ENCODE data around the gene ACKR4. TPM values are rescaled to one million over a fixed set of nuclear protein-coding genes. Genes with fewer than 3 reads are reported as not detected.

Gene ACKR4
- total and polyA plus RNA-seq, 2 donors (not counting 1 experiment from before 2014, with no cell fraction given): 0.15 to 0.21 TPM

- Mint-ChIP-seq H3K4me3 (no peak overlapping the region), H3K27me3 (no peaks in the 10 kb centered on the region), H3K27ac (no peak overlapping the region), H3K9me3 (ENCODE audit: insufficient read depth) (no peaks in the 10 kb centered on the region), H3K4me1 (peaks cover 8% of the 10 kb centered on the region)
- H3K4me1 ChIP-seq (ENCODE audit: control insufficient read depth in 2 of 2, insufficient read depth in 2 of 2, low read length in 2 of 2): peaks cover 0 to 10% of the 10 kb centered on the region in 2 donors
- ChIA-PET POLR2A (no interaction called here), CTCF (no interaction called here)
- no peak overlapping the region for H2AFZ ChIP-seq (ENCODE audit: insufficient read depth, low read depth, low read length, poor library complexity, severe bottlenecking)
- H3K9ac ChIP-seq (ENCODE audit: low read length): no peak overlapping the region
- no peaks in the 10 kb centered on the region for H3K27me3 ChIP-seq (replicated peaks in 1 of 4; ENCODE audit: control extremely low read depth in 1 of 4, control insufficient read depth in 3 of 4, insufficient read depth in 4 of 4, low read length in 3 of 4)
- H3K27ac ChIP-seq (ENCODE audit: low read length in 2 of 2): no peak overlapping the region
- ATAC-seq (ENCODE audit: low read depth) (no peak), DNase-seq (no peak)
- TF ChIP-seq EZH2 (IDR thresholded peaks at IDR 0.05; ENCODE audit: borderline replicate concordance, insufficient read depth, low read depth, low read length, poor library complexity, severe bottlenecking) (no peak), CTCF (IDR thresholded peaks at IDR 0.05) (no peak)
- H3K79me2 ChIP-seq (ENCODE audit: control insufficient read depth, insufficient read depth, low read length): no peaks in the 10 kb centered on the region
- H4K20me1 ChIP-seq (ENCODE audit: control insufficient read depth, insufficient read depth, low read length, poor library complexity, severe bottlenecking): no peaks in the 10 kb centered on the region
- H3K9me3 ChIP-seq (ENCODE audit: control extremely low read depth in 1 of 3, control insufficient read depth in 2 of 3, insufficient read depth in 1 of 3, low read length in 2 of 3): no peaks in the 10 kb centered on the region
- H3K36me3 ChIP-seq (replicated peaks in 1 of 2; ENCODE audit: control extremely low read depth in 1 of 2, control insufficient read depth in 1 of 2, extremely low read depth in 1 of 2, insufficient read depth in 2 of 2, low read length in 1 of 2): no peaks in the 10 kb centered on the region
- intact Hi-C loops (cut with micrococcal nuclease): no loop called here
- H3K4me2 ChIP-seq (replicated peaks; ENCODE audit: low read depth, low read length, poor library complexity, severe bottlenecking): no peak overlapping the region
- no peak overlapping the region for H3K4me3 ChIP-seq (ENCODE audit: control extremely low read depth in 1 of 5, extremely low read depth in 1 of 5, insufficient read depth in 1 of 5, low read depth in 2 of 5, low read length in 4 of 5)
- no CpG with 5 or more reads among the region's 2 CpGs for WGBS (ENCODE audit: insufficient coverage)
Observed at GRCh38 chr3:132568422-132568821, 28.6 kb upstream of the ACKR4 start.

- H3K27me3 Mint-ChIP-seq: no peaks in the 10 kb centered on the region
- Histone ChIP-seq H3K4me2 (replicated peaks; ENCODE audit: low read depth, low read length, poor library complexity, severe bottlenecking) (no peak overlapping the region), H3K4me3 (ENCODE audit: control extremely low read depth in 1 of 5, extremely low read depth in 1 of 5, insufficient read depth in 1 of 5, low read depth in 2 of 5, low read length in 4 of 5) (no peak overlapping the region), H4K20me1 (ENCODE audit: control insufficient read depth, insufficient read depth, low read length, poor library complexity, severe bottlenecking) (no peaks in the 10 kb centered on the region), H3K79me2 (ENCODE audit: control insufficient read depth, insufficient read depth, low read length) (no peaks in the 10 kb centered on the region), H3K36me3 (replicated peaks in 1 of 2; ENCODE audit: control extremely low read depth in 1 of 2, control insufficient read depth in 1 of 2, extremely low read depth in 1 of 2, insufficient read depth in 2 of 2, low read length in 1 of 2) (peaks cover 0 to 2% of the 10 kb centered on the region in 2 experiments), H3K4me1 (ENCODE audit: control insufficient read depth in 2 of 2, insufficient read depth in 2 of 2, low read length in 2 of 2) (peaks cover 0 to 2% of the 10 kb centered on the region in 2 donors), H3K27me3 (replicated peaks in 1 of 4; ENCODE audit: control extremely low read depth in 1 of 4, control insufficient read depth in 3 of 4, insufficient read depth in 4 of 4, low read length in 3 of 4) (no peaks in the 10 kb centered on the region), H3K9me3 (ENCODE audit: control extremely low read depth in 1 of 3, control insufficient read depth in 2 of 3, insufficient read depth in 1 of 3, low read length in 2 of 3) (no peaks in the 10 kb centered on the region), H3K9ac (ENCODE audit: low read length) (no peak overlapping the region), H3K27ac (ENCODE audit: low read length in 2 of 2) (no peak overlapping the region), H2AFZ (ENCODE audit: insufficient read depth, low read depth, low read length, poor library complexity, severe bottlenecking) (no peak overlapping the region)
- no peak overlapping the region for H3K27ac Mint-ChIP-seq
- H3K4me1 Mint-ChIP-seq: peaks cover 3% of the 10 kb centered on the region
- intact Hi-C loops (cut with micrococcal nuclease): no loop called here
- ChIA-PET POLR2A (no interaction called here), CTCF (no interaction called here)
- ATAC-seq (ENCODE audit: low read depth) (no peak), DNase-seq (no peak)
- H3K4me3 Mint-ChIP-seq: no peak overlapping the region
- TF ChIP-seq CTCF (IDR thresholded peaks at IDR 0.05) (no peak), EZH2 (IDR thresholded peaks at IDR 0.05; ENCODE audit: borderline replicate concordance, insufficient read depth, low read depth, low read length, poor library complexity, severe bottlenecking) (no peak)
- WGBS (ENCODE audit: insufficient coverage): 88% methylated on average over 2 of the region's 2 CpGs
- H3K9me3 Mint-ChIP-seq (ENCODE audit: insufficient read depth): no peaks in the 10 kb centered on the region
Observed at GRCh38 chr3:132569153-132569552, 27.9 kb upstream of the ACKR4 start.

Data from B cell (primary cell).